Fibroblast of lung (primary cell): ENCODE measurements around the gene SURF6. TPM values are rescaled to one million over a fixed set of nuclear protein-coding genes. Genes with fewer than 3 reads are reported as not detected.

Source experiments
- DNase-seq, 2 donors: peaks; one replicate each; pipeline versions ENCODE4 v3.0.0 to v3.0.0-alpha.2; 2010; ENCODE audit warnings: low read depth in 2 of 2
- H2AFZ ChIP-seq: 2 replicates; pipeline ENCODE4 v1.5.1; 2012; ENCODE audit warnings: low read length, control low read depth, inconsistent platforms
- H3K27ac ChIP-seq: 2 replicates; pipeline ENCODE4 v1.5.1; 2011; ENCODE audit warnings: low read length, control low read depth; ENCODE audit not compliant: insufficient read depth
- H3K27me3 ChIP-seq: 2 replicates; pipeline ENCODE4 v1.5.1; 2011; ENCODE audit warnings: mild to moderate bottlenecking, low read length; ENCODE audit not compliant: control insufficient read depth, insufficient read depth
- H3K36me3 ChIP-seq: 2 replicates; pipeline ENCODE4 v1.5.1; 2011; ENCODE audit warnings: low read length; ENCODE audit not compliant: control insufficient read depth, insufficient read depth
- H3K4me1 ChIP-seq: 2 replicates; pipeline ENCODE4 v1.5.1; 2011; ENCODE audit warnings: low read length; ENCODE audit not compliant: control insufficient read depth, insufficient read depth; ENCODE audit errors: extremely low read depth
- H3K4me2 ChIP-seq: 2 replicates; pipeline ENCODE4 v1.5.1; 2011; ENCODE audit warnings: low read length, control low read depth; ENCODE audit not compliant: insufficient read depth; ENCODE audit errors: extremely low read depth
- H3K4me3 ChIP-seq, 4 experiments: fragments of 200-600 bp in 1 of 4; sonication (generic) in 1 of 4; replicated peaks in 1 of 4; 2 replicates each; pipeline ENCODE4 v1.5.1; 2011 to 2016; ENCODE audit warnings: low read length in 4 of 4, low read depth in 3 of 4, mild to moderate bottlenecking in 3 of 4, control low read depth in 2 of 4, inconsistent platforms in 1 of 4, mixed read lengths in 1 of 4; ENCODE audit not compliant: insufficient read depth in 1 of 4; ENCODE audit errors: control extremely low read depth in 1 of 4
- H3K79me2 ChIP-seq: 2 replicates; pipeline ENCODE4 v1.5.1; 2012; ENCODE audit warnings: mild to moderate bottlenecking, low read length, inconsistent platforms; ENCODE audit not compliant: control insufficient read depth, insufficient read depth
- H3K9ac ChIP-seq: 2 replicates; pipeline ENCODE4 v1.5.1; 2011; ENCODE audit warnings: mild to moderate bottlenecking, low read length, control low read depth; ENCODE audit not compliant: insufficient read depth
- H3K9me3 ChIP-seq: 2 replicates; pipeline ENCODE4 v1.5.1; 2012; ENCODE audit warnings: low read depth, low read length; ENCODE audit not compliant: control insufficient read depth, insufficient read depth
- H4K20me1 ChIP-seq: 2 replicates; pipeline ENCODE4 v1.5.1; 2011; ENCODE audit warnings: low read length; ENCODE audit not compliant: control insufficient read depth, insufficient read depth; ENCODE audit errors: extremely low read depth
- CTCF ChIP-seq, 2 donors: IDR thresholded peaks in 1 of 2; conservative IDR thresholded peaks in 1 of 2; 1 replicate in 1 of 2; 2 replicates in 1 of 2; pipeline ENCODE4 v1.5.1; 2011 to 2012; ENCODE audit warnings: low read length in 2 of 2, control low read depth in 1 of 2, inconsistent platforms in 1 of 2, low read depth in 1 of 2, mild to moderate bottlenecking in 1 of 2
- EZH2 ChIP-seq: IDR thresholded peaks from 2 replicates; pipeline ENCODE4 v1.5.1; 2012; ENCODE audit warnings: low read length, control low read depth, mild to moderate bottlenecking; ENCODE audit errors: missing control alignments
- polyA plus RNA-seq, 2 donors: library from polyadenylated mRNA; depleted of rRNA in 1 of 2; stranded (reverse) in 1 of 2; unstranded in 1 of 2; fragments of >200 nt; gene quantifications; 2 replicates each; pipeline ENCODE4 v1.2.1, GENCODE V29; 2011 to 2012; ENCODE audit warnings: missing spikeins in 1 of 2
- total RNA-seq: library from RNA; depleted of rRNA; stranded (reverse); fragments of >200 nt; gene quantifications from 2 replicates; pipeline ENCODE4 v1.2.1, GENCODE V29; 2014

The SURF6 gene
- total and polyA plus RNA-seq, 2 donors (not counting 1 experiment from before 2014, with no cell fraction given): 4.8 to 8.3 TPM

- peaks cover 6% of the 10 kb centered on the region for H4K20me1 ChIP-seq
- peak overlapping the region; percentile 77 for H3K4me2 ChIP-seq
- H3K4me3 ChIP-seq: peak overlapping the region; percentile 78 to 100 (median 96)
- H3K4me1 ChIP-seq: peaks cover 6% of the 10 kb centered on the region
- H3K36me3 ChIP-seq: peaks cover 22% of the 10 kb centered on the region
- peak; percentile 60 to 81 for DNase-seq
- no peaks in the 10 kb centered on the region for H3K27me3 ChIP-seq
- H3K9ac ChIP-seq: peak overlapping the region; percentile 97
- H3K9me3 ChIP-seq: no peaks in the 10 kb centered on the region
- H2AFZ ChIP-seq: no peak overlapping the region
- H3K27ac ChIP-seq: peak overlapping the region; percentile 98
- TF ChIP-seq CTCF (conservative IDR thresholded peaks at IDR 0.05 in 1 of 2, IDR thresholded peaks at IDR 0.05 in 1 of 2; ENCODE audit: low read depth in 1 of 2, low read length in 2 of 2) (no peak), EZH2 (no peak)
- peaks cover 61% of the 10 kb centered on the region for H3K79me2 ChIP-seq
Observed at GRCh38 chr9:133374612-133375115, 38.7 kb upstream of the SURF6 start.

GRCh38 chr9:133372144-133372543 is 36.2 kb upstream of the SURF6 start:
- H3K4me1 ChIP-seq: peaks cover 10% of the 10 kb centered on the region
- no peak overlapping the region for H2AFZ ChIP-seq
- H3K4me2 ChIP-seq: peak overlapping the region; percentile 23
- peak overlapping the region in 1 of 4 experiments; percentile 4 for H3K4me3 ChIP-seq
- TF ChIP-seq EZH2: no peak
- no peak for TF ChIP-seq CTCF (conservative IDR thresholded peaks at IDR 0.05 in 1 of 2, IDR thresholded peaks at IDR 0.05 in 1 of 2; ENCODE audit: low read depth in 1 of 2, low read length in 2 of 2)
- H3K27me3 ChIP-seq: no peaks in the 10 kb centered on the region
- peaks cover 9% of the 10 kb centered on the region for H4K20me1 ChIP-seq
- H3K27ac ChIP-seq: no peak overlapping the region
- no peak for DNase-seq
- H3K79me2 ChIP-seq: peaks cover 86% of the 10 kb centered on the region
- H3K9me3 ChIP-seq: no peaks in the 10 kb centered on the region
- H3K36me3 ChIP-seq: peaks cover 35% of the 10 kb centered on the region
- no peak overlapping the region for H3K9ac ChIP-seq

GRCh38 chr9:133371261-133371711 is 35.3 kb upstream of the SURF6 start:
- H3K27me3 ChIP-seq: no peaks in the 10 kb centered on the region
- no peaks in the 10 kb centered on the region for H3K9me3 ChIP-seq
- no peak overlapping the region for H2AFZ ChIP-seq
- no peak overlapping the region for H3K4me2 ChIP-seq
- peak in 1 of 2 donors; percentile 52 for DNase-seq
- peaks cover 10% of the 10 kb centered on the region for H3K4me1 ChIP-seq
- H3K27ac ChIP-seq: no peak overlapping the region
- H3K36me3 ChIP-seq: peaks cover 43% of the 10 kb centered on the region
- no peak overlapping the region for H3K9ac ChIP-seq
- H4K20me1 ChIP-seq: peaks cover 10% of the 10 kb centered on the region
- no peak overlapping the region for H3K4me3 ChIP-seq
- no peak for TF ChIP-seq CTCF (conservative IDR thresholded peaks at IDR 0.05 in 1 of 2, IDR thresholded peaks at IDR 0.05 in 1 of 2; ENCODE audit: low read depth in 1 of 2, low read length in 2 of 2)
- no peak for TF ChIP-seq EZH2
- peaks cover 95% of the 10 kb centered on the region for H3K79me2 ChIP-seq
